Ovary (tissue), 3 donors: Measurements from ENCODE around the gene MTUS2.

Source experiments
- CTCF ChIP-seq, 3 donors: fragments of 450-650 bp in 2 of 3; fragments of 200-600 bp in 1 of 3; IDR thresholded peaks; one replicate each; pipeline versions ENCODE4 v1.5.1 to v1.8.0; 2016 to 2022; ENCODE audit warnings: antibody characterized with exemption in 3 of 3, mild to moderate bottlenecking in 1 of 3
- POLR2A ChIP-seq: fragments of 450-650 bp; IDR thresholded peaks from one replicate; pipeline ENCODE4 v1.6.1; 2017; ENCODE audit warnings: antibody characterized with exemption, mild to moderate bottlenecking, moderate library complexity
- donor health status: DM: no; HTN: no; CAD: no.

- no peak for TF ChIP-seq CTCF (IDR thresholded peaks at IDR 0.05)
- TF ChIP-seq POLR2A, result no peak
Observed at GRCh38 chr13:29511106-29511796, 691.1 kb downstream of the MTUS2 start.
